PC-9 (cell line): ENCODE data around the gene AFG1L.

Experiments
- EZH2 ChIP-seq: fragments of 200-600 bp; sonication (generic); IDR thresholded peaks from 2 replicates; pipeline ENCODE4 v1.8.0; 2017; ENCODE audit warnings: antibody characterized with exemption, low read depth
- TF ChIP-seq, protein P1 (sequence below): fragments of 200-600 bp; sonication (generic); conservative IDR thresholded peaks from 2 replicates; pipeline ENCODE4 v1.6.1; 2017; ENCODE audit warnings: mixed run types, antibody characterized with exemption, mild to moderate bottlenecking, moderate library complexity

DNA sequence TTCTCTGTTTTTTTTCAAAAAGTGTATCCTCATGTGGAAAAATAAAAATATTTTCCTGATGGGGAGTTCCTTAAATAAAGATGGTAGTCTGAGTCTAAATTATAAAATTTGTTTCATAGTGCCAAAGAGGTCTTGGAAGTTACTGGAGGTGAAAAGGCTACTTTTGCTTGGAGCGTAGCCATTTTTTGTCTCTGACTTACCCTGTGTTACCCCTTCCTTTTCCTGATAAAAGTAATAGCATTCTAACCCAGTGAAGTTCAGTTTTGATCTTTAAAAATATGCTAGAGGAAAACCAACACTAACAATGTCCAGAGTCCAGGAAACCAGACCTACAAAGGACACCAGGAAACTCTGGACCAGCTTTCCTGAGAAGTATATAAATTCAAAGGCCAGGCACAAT, 153.6 kb downstream of the AFG1L start:
- TF ChIP-seq, protein P1, sequence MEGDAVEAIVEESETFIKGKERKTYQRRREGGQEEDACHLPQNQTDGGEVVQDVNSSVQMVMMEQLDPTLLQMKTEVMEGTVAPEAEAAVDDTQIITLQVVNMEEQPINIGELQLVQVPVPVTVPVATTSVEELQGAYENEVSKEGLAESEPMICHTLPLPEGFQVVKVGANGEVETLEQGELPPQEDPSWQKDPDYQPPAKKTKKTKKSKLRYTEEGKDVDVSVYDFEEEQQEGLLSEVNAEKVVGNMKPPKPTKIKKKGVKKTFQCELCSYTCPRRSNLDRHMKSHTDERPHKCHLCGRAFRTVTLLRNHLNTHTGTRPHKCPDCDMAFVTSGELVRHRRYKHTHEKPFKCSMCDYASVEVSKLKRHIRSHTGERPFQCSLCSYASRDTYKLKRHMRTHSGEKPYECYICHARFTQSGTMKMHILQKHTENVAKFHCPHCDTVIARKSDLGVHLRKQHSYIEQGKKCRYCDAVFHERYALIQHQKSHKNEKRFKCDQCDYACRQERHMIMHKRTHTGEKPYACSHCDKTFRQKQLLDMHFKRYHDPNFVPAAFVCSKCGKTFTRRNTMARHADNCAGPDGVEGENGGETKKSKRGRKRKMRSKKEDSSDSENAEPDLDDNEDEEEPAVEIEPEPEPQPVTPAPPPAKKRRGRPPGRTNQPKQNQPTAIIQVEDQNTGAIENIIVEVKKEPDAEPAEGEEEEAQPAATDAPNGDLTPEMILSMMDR = no peak
- no peak for TF ChIP-seq EZH2
